SH-SY5Y (cell line): ENCODE measurements around the gene KLHL25.

ENCODE experiments used
- GATA2 ChIP-seq: IDR thresholded peaks from 2 replicates; pipeline ENCODE4 v1.6.1; 2011; ENCODE audit warnings: mild to moderate bottlenecking, low read depth, low read length
- GATA3 ChIP-seq: IDR thresholded peaks from 2 replicates; pipeline ENCODE4 v1.6.1; 2011; ENCODE audit warnings: low read depth, mild to moderate bottlenecking, low read length, moderate library complexity

DNA sequence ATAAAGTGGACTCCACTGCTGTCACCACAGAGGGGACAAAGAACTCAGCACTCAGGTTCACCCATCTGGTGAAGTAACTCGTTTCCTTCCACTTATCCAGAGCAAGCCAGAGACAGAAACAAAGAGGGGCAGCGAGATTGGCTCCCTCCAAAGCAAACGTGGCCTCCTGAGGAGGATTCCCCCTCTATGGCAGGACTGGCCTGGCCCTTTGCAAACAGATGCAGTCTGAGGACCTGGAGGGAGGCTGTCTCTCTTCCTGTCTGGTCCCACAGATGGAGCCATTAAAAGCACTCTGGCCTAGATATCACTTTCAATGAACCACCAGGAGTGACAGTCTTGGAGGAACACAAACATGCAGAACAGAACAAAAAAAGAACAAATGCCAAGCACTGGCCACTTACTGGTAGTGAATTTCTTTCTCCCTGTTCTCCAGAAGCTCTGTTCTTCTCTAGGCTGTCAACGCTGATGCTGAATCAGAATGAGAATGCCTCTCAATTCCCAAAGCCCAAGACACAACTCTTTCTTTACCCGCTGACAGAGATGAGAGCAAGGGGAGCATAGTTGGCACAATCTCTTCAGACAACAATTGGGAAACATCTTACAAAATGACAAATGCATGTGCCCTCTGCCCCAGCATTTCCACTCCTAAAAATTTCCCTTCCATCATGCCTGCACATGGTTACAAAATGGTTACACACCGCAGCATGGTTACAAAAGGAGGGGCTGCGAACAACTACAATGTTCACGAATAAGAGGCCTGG is 14.3 kb downstream of the KLHL25 start:
- TF ChIP-seq GATA3: no peak
- no peak for TF ChIP-seq GATA2
